ENCODE data around the gene SDCBP2.

- TF ChIP-seq CTCF (IDR thresholded peaks at IDR 0.05) (no peak), CHD2 (IDR thresholded peaks at IDR 0.05; ENCODE audit: low read length, partially characterized antibody) (no peak), KDM5A (IDR thresholded peaks at IDR 0.05) (no peak), POLR2A (IDR thresholded peaks at IDR 0.05; ENCODE audit: low read length) (no peak)
Observed at GRCh38 chr20:1357921-1358671, 29.2 kb upstream of the SDCBP2 start.
